GM18870 (cell line): ENCODE data around the gene PHF19.

Experiments used
- ATAC-seq: cut with Tn5 transposase; IDR thresholded peaks from one replicate; pipeline ENCODE4 v1.9.1; 2021; ENCODE audit warnings: moderate library complexity; ENCODE audit not compliant: unreplicated experiment

The PHF19 gene

GRCh38 chr9:120855827-120856670 lies 20.9 kb downstream of the PHF19 start:
- ATAC-seq: no peak

- no peak for ATAC-seq
These were observed 22.2 kb downstream of the PHF19 start for GRCh38 chr9:120854596-120855327.

- ATAC-seq: no peak
These were observed 23.8 kb downstream of the PHF19 start for GRCh38 chr9:120853198-120853597.

- no peak for ATAC-seq
These were observed 24.6 kb downstream of the PHF19 start for GRCh38 chr9:120852240-120853010.

- ATAC-seq: no peak
These were observed 25.5 kb downstream of the PHF19 start for GRCh38 chr9:120851449-120851848.

- ATAC-seq: no peak
These were observed 26.7 kb downstream of the PHF19 start for GRCh38 chr9:120850315-120850714.

GRCh38 chr9:120846906-120847305 lies 30.1 kb downstream of the PHF19 start:
- no peak for ATAC-seq

- no peak for ATAC-seq
These were observed 30.6 kb downstream of the PHF19 start for GRCh38 chr9:120846251-120846889.

GRCh38 chr9:120845255-120845654 lies 31.7 kb downstream of the PHF19 start:
- no peak for ATAC-seq

GRCh38 chr9:120842685-120843485 lies 34.1 kb downstream of the PHF19 start, which contains the start of gene PSMD5:
TSS of gene PSMD5 (minus strand) at chr9:120842922. CDS start at chr9:120842909, 13 bp downstream.
- peak; percentile 98 for ATAC-seq

GRCh38 chr9:120841930-120842684 lies 34.9 kb downstream of the PHF19 start:
- no peak for ATAC-seq

GRCh38 chr9:120839146-120839545 lies 37.8 kb downstream of the PHF19 start:
- no peak for ATAC-seq

GRCh38 chr9:120837921-120838320 lies 39.1 kb downstream of the PHF19 start:
- no peak for ATAC-seq

- no peak for ATAC-seq
These were observed 43.7 kb downstream of the PHF19 start for GRCh38 chr9:120833325-120833724.

- ATAC-seq: no peak
These were observed 44.2 kb downstream of the PHF19 start for GRCh38 chr9:120832807-120833206.

- ATAC-seq: no peak
These were observed 46.1 kb downstream of the PHF19 start for GRCh38 chr9:120830865-120831264.

GRCh38 chr9:120830151-120830550 lies 46.8 kb downstream of the PHF19 start:
- no peak for ATAC-seq

GRCh38 chr9:120829650-120830049 lies 47.3 kb downstream of the PHF19 start:
- no peak for ATAC-seq

GRCh38 chr9:120820095-120820494 lies 56.9 kb downstream of the PHF19 start:
- ATAC-seq: no peak
